Left lung (tissue), 10 donors: ENCODE results near the gene MOB3A. TPM values are rescaled to one million over a fixed set of nuclear protein-coding genes. Genes with fewer than 3 reads are reported as not detected.

Source experiments
- ATAC-seq: fragments of 200-7000 bp; cut with Tn5 transposase; one replicate; pipeline ENCODE4 v1.9.1; 2020; ENCODE audit warnings: moderate library complexity
- DNase-seq, 4 donors: peaks; one replicate each; pipeline ENCODE4 v3.0.0-alpha.2; 2013 to 2020
- H3K27ac ChIP-seq, 2 donors: fragments of 200-600 bp; sonication (generic) in 1 of 2; one replicate each; pipeline versions ENCODE4 v1.5.0 to v1.8.0; 2020 to 2021
- H3K27me3 ChIP-seq, 2 donors: fragments of 200-600 bp; sonication (generic) in 1 of 2; one replicate each; pipeline versions ENCODE4 v1.5.0 to v1.8.0; 2020 to 2021
- H3K36me3 ChIP-seq, 2 donors: fragments of 200-600 bp; sonication (generic) in 1 of 2; one replicate each; pipeline versions ENCODE4 v1.5.0 to v1.8.0; 2020 to 2021
- H3K4me1 ChIP-seq, 2 donors: fragments of 200-600 bp; one replicate each; pipeline ENCODE4 v1.8.0; 2021
- H3K4me3 ChIP-seq, 2 donors: fragments of 200-600 bp; sonication (generic) in 1 of 2; one replicate each; pipeline versions ENCODE4 v1.5.0 to v1.8.0; 2020 to 2021; ENCODE audit warnings: mild to moderate bottlenecking in 1 of 2
- H3K9me3 ChIP-seq, 2 donors: fragments of 200-600 bp; sonication (generic) in 1 of 2; one replicate each; pipeline versions ENCODE4 v1.5.0 to v1.8.0; 2020 to 2021
- intact Hi-C, 2 donors: fragments of 100-400 bp; cut with DNase I; formaldehyde crosslinking; loops; one replicate each; pipeline versions ENCODE4 v1.11.2 to v1.14.2; 2022
- polyA plus RNA-seq, 6 donors: library from polyadenylated mRNA; unstranded; fragments of 120-200 nt; gene quantifications; one replicate each; pipeline ENCODE4 v1.2.1, GENCODE V29; 2013; ENCODE audit not compliant: insufficient read length in 6 of 6
- total RNA-seq, 2 donors: library from RNA; stranded (reverse); fragmentation: NEBNext Ultra II Directional; extraction: Animal tissue kit (Norgen Biotek cat#: 25700); gene quantifications; one replicate each; pipeline ENCODE4 v1.2.1, GENCODE V29; 2021
- TF ChIP-seq, protein P1 (sequence below), 2 donors: fragments of 200-600 bp; sonication (generic) in 1 of 2; IDR thresholded peaks; one replicate each; pipeline versions ENCODE4 v1.5.0 to v1.8.0; 2021; ENCODE audit warnings: antibody characterized with exemption in 2 of 2
- donor health status: DM: no; HTN: yes; CAD: no.
- donor health status: DM: no; HTN: no; CAD: no.

MOB3A gene
- total and polyA plus RNA-seq, 8 donors, result 20.6 to 105 (median 25.4) TPM

DNA sequence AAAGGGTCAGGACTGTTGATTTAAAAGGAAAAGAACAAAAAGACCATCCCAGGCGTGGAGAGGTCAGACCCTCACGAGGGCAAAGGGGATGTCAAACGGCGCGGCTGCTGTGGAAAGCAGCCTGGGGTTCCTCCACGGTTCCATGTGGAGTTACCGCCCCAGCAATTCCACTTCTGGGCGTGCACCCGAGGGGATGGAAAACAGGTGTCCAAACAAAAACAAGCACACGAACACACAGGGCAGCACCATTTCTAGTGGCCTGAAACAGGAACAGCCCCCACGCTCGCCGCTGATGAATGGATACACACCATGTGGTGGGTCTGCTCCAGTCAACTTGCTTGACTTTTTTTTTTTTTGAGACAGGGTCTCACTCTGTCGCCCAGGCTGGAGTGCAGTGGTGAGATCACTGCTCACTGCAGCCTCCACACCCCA is 44.0 kb upstream of the MOB3A start:
- intact Hi-C loops, result no loop called here

DNA sequence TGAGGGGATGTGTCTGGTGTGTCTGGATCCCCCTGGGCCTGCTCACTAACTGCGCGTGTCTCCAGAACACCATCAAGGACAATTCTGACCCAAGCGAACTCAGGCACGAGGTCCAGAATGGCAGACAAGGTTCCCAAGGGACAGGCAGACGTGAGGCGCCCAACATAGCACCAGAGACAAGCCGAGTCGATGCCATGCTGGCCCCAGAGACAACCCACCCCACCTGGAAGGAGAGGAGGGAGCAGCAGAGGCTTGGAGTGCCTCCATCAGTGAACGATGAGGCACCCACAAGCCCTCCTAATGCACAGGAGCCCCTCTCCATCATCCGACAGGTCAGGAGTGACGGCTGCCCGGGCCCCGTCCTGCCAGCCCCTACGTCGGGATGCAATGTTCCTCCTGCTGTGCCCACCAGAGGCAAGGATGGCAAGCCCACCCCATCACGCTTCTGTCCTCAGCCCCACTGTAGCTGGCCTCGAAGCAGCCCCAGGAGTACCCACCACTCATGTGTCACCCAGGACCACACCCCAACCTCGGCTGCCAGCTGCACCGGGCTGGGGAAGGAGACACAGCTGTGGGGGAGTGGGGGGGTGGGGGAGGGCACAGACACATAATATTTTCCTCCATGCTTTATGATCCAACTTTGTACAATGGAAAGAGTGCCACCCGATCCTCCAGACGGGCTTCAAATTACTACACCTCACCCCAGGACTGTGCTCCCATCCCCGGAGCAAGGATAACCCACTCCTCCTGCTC is 43.4 kb upstream of the MOB3A start:
- intact Hi-C loops, result no loop called here
- Histone ChIP-seq H3K27me3 (no peaks in the 10 kb centered on the region), H3K4me3 (no peak overlapping the region), H3K4me1 (no peaks in the 10 kb centered on the region), H3K9me3 (no peaks in the 10 kb centered on the region), H3K27ac (no peak overlapping the region), H3K36me3 (peaks cover 0 to 68% of the 10 kb centered on the region in 2 donors)
- DNase-seq (no peak), ATAC-seq (no peak)
- TF ChIP-seq, protein P1, sequence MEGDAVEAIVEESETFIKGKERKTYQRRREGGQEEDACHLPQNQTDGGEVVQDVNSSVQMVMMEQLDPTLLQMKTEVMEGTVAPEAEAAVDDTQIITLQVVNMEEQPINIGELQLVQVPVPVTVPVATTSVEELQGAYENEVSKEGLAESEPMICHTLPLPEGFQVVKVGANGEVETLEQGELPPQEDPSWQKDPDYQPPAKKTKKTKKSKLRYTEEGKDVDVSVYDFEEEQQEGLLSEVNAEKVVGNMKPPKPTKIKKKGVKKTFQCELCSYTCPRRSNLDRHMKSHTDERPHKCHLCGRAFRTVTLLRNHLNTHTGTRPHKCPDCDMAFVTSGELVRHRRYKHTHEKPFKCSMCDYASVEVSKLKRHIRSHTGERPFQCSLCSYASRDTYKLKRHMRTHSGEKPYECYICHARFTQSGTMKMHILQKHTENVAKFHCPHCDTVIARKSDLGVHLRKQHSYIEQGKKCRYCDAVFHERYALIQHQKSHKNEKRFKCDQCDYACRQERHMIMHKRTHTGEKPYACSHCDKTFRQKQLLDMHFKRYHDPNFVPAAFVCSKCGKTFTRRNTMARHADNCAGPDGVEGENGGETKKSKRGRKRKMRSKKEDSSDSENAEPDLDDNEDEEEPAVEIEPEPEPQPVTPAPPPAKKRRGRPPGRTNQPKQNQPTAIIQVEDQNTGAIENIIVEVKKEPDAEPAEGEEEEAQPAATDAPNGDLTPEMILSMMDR (IDR thresholded peaks at IDR 0.05), result no peak

More for the DNA sequence above, 44.0 kb upstream of the MOB3A start:
- Histone ChIP-seq H3K27me3 (no peaks in the 10 kb centered on the region), H3K4me3 (no peak overlapping the region), H3K9me3 (no peaks in the 10 kb centered on the region), H3K36me3 (peaks cover 0 to 64% of the 10 kb centered on the region in 2 donors), H3K4me1 (no peaks in the 10 kb centered on the region), H3K27ac (no peak overlapping the region)
- TF ChIP-seq, protein P1 (IDR thresholded peaks at IDR 0.05), result no peak
- DNase-seq (no peak), ATAC-seq (no peak)

DNA sequence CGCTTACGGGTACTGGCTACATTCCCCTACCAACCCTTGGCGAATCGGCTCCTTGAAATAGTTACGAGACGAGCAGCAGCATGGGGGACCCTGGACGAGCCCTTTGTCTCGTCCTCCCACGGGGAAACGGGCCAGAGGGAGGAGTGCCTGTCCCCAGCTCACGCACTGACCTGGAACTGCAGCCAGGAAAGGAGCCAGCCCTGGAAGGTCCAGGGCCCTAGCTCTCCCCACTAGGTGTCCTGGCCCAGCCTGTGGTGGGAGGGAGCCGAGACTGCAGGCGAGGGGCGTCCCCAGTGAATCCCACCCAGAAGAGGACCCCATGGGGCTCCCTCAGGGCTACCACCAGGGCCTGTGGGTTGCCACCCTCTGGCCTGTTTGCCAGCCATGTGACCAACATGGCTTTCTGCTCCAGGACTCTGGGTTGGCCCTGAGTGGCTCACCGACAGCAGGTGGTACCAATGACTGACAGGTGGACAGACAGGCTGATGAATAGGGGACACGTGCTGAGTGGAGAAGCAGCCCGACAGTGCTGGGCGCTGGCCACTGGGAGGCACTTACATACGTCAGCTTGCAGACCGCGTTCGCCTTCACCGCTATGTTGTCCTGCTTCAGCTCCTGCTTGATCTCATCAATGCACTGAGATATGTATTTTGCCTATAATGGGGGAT is 42.1 kb upstream of the MOB3A start:
- Histone ChIP-seq H3K4me3 (no peak overlapping the region), H3K9me3 (no peaks in the 10 kb centered on the region), H3K27ac (no peak overlapping the region), H3K27me3 (no peaks in the 10 kb centered on the region), H3K4me1 (no peaks in the 10 kb centered on the region), H3K36me3 (peaks cover 0 to 77% of the 10 kb centered on the region in 2 donors)
- intact Hi-C loops, result no loop called here
- DNase-seq (no peak), ATAC-seq (no peak)
- TF ChIP-seq, protein P1 (IDR thresholded peaks at IDR 0.05), result no peak

DNA sequence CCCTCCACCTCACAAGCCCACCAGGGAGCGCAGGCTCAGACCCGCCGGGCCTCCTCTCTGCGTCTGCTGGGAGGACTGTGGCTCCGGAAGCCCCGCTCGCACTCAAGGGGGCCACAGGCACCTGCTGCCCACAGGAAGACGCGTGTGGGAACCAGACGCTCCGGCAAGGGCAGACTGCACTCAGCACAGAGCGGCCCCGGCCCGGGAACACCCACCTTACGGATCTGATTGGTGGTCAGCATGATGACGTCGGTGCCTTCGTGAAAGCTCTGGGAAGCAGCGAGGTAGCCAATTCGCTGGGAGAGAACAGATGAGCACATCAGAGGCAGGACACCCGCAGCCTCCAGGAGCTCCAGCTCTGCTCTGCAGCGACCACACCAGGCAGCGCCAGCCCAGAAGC is 40.7 kb upstream of the MOB3A start:
- intact Hi-C loops, result no loop called here
- Histone ChIP-seq H3K27me3 (no peaks in the 10 kb centered on the region), H3K27ac (no peak overlapping the region), H3K4me3 (no peak overlapping the region), H3K9me3 (no peaks in the 10 kb centered on the region), H3K4me1 (no peaks in the 10 kb centered on the region), H3K36me3 (peaks cover 0 to 91% of the 10 kb centered on the region in 2 donors)
- ATAC-seq (no peak), DNase-seq (no peak)
- TF ChIP-seq, protein P1 (IDR thresholded peaks at IDR 0.05), result no peak
